Measurements from ENCODE around the gene MIGA2. TPM values are rescaled to one million over a fixed set of nuclear protein-coding genes. Genes with fewer than 3 reads are reported as not detected.

Gene MIGA2
- total RNA-seq, 1 donor from 2014 or later, result 10.8 TPM

DNA sequence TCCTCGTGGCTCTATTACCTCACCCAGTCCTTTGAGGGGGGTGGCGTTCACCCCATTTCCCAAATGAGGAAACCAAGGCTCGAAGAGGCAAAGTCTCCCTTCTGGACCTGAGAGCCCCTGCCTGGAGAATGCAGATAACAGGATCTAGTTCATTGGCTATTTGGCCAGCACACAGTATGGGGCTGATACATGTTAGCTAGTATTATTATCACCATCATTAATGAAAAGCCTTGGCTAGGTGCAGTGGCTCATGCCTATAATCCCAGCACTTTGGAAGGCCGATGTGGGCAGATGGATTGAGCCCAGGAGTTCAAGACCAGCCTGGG, 12.6 kb upstream of the MIGA2 start:
- TF ChIP-seq EZH2 (IDR thresholded peaks at IDR 0.05) (no peak), EZH2phosphoT487 (IDR thresholded peaks at IDR 0.05) (no peak)
- TF ChIP-seq, protein P1, sequence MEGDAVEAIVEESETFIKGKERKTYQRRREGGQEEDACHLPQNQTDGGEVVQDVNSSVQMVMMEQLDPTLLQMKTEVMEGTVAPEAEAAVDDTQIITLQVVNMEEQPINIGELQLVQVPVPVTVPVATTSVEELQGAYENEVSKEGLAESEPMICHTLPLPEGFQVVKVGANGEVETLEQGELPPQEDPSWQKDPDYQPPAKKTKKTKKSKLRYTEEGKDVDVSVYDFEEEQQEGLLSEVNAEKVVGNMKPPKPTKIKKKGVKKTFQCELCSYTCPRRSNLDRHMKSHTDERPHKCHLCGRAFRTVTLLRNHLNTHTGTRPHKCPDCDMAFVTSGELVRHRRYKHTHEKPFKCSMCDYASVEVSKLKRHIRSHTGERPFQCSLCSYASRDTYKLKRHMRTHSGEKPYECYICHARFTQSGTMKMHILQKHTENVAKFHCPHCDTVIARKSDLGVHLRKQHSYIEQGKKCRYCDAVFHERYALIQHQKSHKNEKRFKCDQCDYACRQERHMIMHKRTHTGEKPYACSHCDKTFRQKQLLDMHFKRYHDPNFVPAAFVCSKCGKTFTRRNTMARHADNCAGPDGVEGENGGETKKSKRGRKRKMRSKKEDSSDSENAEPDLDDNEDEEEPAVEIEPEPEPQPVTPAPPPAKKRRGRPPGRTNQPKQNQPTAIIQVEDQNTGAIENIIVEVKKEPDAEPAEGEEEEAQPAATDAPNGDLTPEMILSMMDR (IDR thresholded peaks at IDR 0.05), result no peak
- DNase-seq (ENCODE audit: low spot score), result no peak
- H3K9me3 Mint-ChIP-seq, result no peaks in the 10 kb centered on the region
- Histone ChIP-seq H2AFZ (replicated peaks) (no peak overlapping the region), H4K20me1 (ENCODE audit: low read depth) (peaks cover 54% of the 10 kb centered on the region), H3K79me2 (ENCODE audit: low read depth) (peaks cover 55% of the 10 kb centered on the region), H3K27me3 (no peaks in the 10 kb centered on the region), H3K4me1 (peaks cover 18% of the 10 kb centered on the region), H3F3A (ENCODE audit: low read depth) (no peaks in the 10 kb centered on the region), H3K4me3 (no peak overlapping the region), H3K36me3 (no peaks in the 10 kb centered on the region), H3K9ac (no peak overlapping the region), H3K4me2 (no peak overlapping the region), H3K27ac (no peak overlapping the region), H3K9me3 (ENCODE audit: low read depth) (no peaks in the 10 kb centered on the region)
- H3K36me3 Mint-ChIP-seq, result peaks cover 7% of the 10 kb centered on the region
- peaks cover 44% of the 10 kb centered on the region for H3K4me1 Mint-ChIP-seq
- H3K27ac Mint-ChIP-seq, result peak overlapping the region; percentile 60
- H3K4me3 Mint-ChIP-seq, result no peak overlapping the region
- peaks cover 8% of the 10 kb centered on the region for H3K27me3 Mint-ChIP-seq (ENCODE audit: insufficient read depth, low read depth)

DNA sequence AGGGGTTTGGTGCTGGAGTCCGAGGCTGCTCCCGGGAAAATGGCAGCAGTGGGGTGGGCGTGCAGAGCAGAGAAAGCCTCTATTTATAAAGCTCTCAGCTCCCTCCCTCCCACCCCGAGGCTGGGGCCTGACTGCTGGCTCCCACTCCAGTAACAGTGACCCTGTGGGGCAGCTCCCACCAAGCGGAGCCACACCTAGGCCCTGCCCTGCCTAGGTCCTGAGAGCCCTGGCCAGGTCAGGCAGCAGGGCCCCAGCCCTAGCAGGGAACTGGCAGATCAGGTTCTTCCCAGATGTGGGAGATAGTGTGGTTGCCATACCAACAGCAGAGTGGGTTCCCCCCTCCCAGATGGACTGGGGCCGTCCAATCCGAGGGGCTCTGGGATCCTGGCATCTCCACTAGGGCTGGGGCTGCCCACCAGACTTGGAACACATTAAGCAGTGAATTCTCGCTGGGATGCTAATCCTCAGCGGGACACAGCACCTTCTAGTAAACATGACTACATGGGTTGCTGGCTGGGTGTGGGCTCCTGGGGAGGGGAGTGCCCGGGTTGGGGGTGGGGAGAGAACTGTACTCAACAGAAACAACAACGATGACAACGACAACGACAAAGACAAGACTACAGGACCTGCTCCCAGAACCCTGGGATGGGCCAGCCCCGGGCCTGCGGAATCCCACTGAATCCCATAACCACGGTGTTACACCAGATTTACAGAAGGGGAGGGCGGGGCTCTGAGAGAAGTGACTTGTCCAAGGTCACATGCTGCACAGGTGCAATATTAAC, 9.8 kb upstream of the MIGA2 start:
- H3K4me3 Mint-ChIP-seq, result peak overlapping the region; percentile 92
- H2AFZ ChIP-seq (replicated peaks), result no peak overlapping the region
- peak overlapping the region; percentile 63 for H3K4me3 ChIP-seq
- no peak overlapping the region for H3K27ac Mint-ChIP-seq
- peaks cover 11% of the 10 kb centered on the region for H3K27me3 Mint-ChIP-seq (ENCODE audit: insufficient read depth, low read depth)
- no peaks in the 10 kb centered on the region for H3K9me3 Mint-ChIP-seq
- peaks cover 49% of the 10 kb centered on the region for H3K4me1 Mint-ChIP-seq
- H3K79me2 ChIP-seq (ENCODE audit: low read depth), result peaks cover 55% of the 10 kb centered on the region
- H3K27ac ChIP-seq, result no peak overlapping the region
- H3K36me3 Mint-ChIP-seq, result peaks cover 7% of the 10 kb centered on the region
- H3K4me1 ChIP-seq, result peaks cover 18% of the 10 kb centered on the region
- H3K9ac ChIP-seq, result peak overlapping the region; percentile 30
- DNase-seq (ENCODE audit: low spot score), result peak; percentile 82
- TF ChIP-seq, protein P1 (IDR thresholded peaks at IDR 0.05), result no peak
- TF ChIP-seq EZH2 (IDR thresholded peaks at IDR 0.05) (no peak), EZH2phosphoT487 (IDR thresholded peaks at IDR 0.05) (no peak)
- H3F3A ChIP-seq (ENCODE audit: low read depth), result peaks cover 5% of the 10 kb centered on the region
- peaks cover 54% of the 10 kb centered on the region for H4K20me1 ChIP-seq (ENCODE audit: low read depth)
- no peaks in the 10 kb centered on the region for H3K9me3 ChIP-seq (ENCODE audit: low read depth)
- no peaks in the 10 kb centered on the region for H3K36me3 ChIP-seq
- H3K4me2 ChIP-seq, result peak overlapping the region; percentile 76
- H3K27me3 ChIP-seq, result no peaks in the 10 kb centered on the region

DNA sequence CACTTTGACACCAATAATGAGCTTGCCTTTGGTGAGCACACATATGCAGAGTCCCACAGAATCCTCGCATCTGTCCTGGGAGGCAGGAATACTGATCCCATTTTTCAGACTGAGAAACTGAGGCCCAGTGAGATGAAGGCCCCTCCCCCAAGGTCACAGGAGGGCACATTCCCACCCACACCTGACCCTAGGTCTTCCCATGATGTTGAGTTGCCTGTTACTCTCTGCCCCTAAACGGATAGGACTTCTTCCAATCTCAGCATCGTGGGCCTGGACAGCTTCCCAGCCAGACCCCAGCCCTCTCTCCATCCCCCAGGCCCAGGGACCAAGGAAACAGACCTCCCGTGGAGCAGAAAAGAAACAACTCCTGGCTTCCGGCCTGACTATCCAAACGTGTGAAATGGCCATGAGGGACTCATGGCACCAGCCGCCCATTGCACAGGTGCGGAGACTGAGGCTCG, 9.2 kb upstream of the MIGA2 start:
- no peak overlapping the region for H3K27ac Mint-ChIP-seq
- peaks cover 50% of the 10 kb centered on the region for H4K20me1 ChIP-seq (ENCODE audit: low read depth)
- no peak overlapping the region for H2AFZ ChIP-seq (replicated peaks)
- TF ChIP-seq, protein P1 (IDR thresholded peaks at IDR 0.05), result no peak
- no peak for TF ChIP-seq EZH2 (IDR thresholded peaks at IDR 0.05)
- TF ChIP-seq EZH2phosphoT487 (IDR thresholded peaks at IDR 0.05), result no peak
- H3K79me2 ChIP-seq (ENCODE audit: low read depth), result peaks cover 52% of the 10 kb centered on the region
- no peaks in the 10 kb centered on the region for H3K27me3 ChIP-seq
- H3F3A ChIP-seq (ENCODE audit: low read depth), result peaks cover 8% of the 10 kb centered on the region
- peaks cover 45% of the 10 kb centered on the region for H3K4me1 Mint-ChIP-seq
- peak overlapping the region; percentile 10 for H3K9ac ChIP-seq
- no peaks in the 10 kb centered on the region for H3K9me3 ChIP-seq (ENCODE audit: low read depth)
- H3K36me3 ChIP-seq, result no peaks in the 10 kb centered on the region
- peaks cover 3% of the 10 kb centered on the region for H3K36me3 Mint-ChIP-seq
- no peaks in the 10 kb centered on the region for H3K9me3 Mint-ChIP-seq
- H3K4me2 ChIP-seq, result peak overlapping the region; percentile 76
- peak overlapping the region; percentile 92 for H3K4me3 Mint-ChIP-seq
- peaks cover 18% of the 10 kb centered on the region for H3K4me1 ChIP-seq
- H3K4me3 ChIP-seq, result peak overlapping the region; percentile 63
- no peak for DNase-seq (ENCODE audit: low spot score)
- peaks cover 11% of the 10 kb centered on the region for H3K27me3 Mint-ChIP-seq (ENCODE audit: insufficient read depth, low read depth)
- H3K27ac ChIP-seq, result no peak overlapping the region
